H9 (cell line): ENCODE data around the gene RNF8. TPM values are rescaled to one million over a fixed set of nuclear protein-coding genes. Genes with fewer than 3 reads are reported as not detected.
"Not testable (repeated sequence)": the region's sequence is repeated elsewhere in the genome, so short reads cannot be mapped to it uniquely, and the experiment has no call there.

ENCODE experiments used
- DNase-seq: peaks from one replicate; pipeline ENCODE4 v3.0.0-alpha.2; 2017
- H2AFZ ChIP-seq: one replicate; pipeline ENCODE4 v1.6.1; 2013; ENCODE audit warnings: mild to moderate bottlenecking, low read length, control low read depth, moderate library complexity
- H2AK5ac ChIP-seq: 2 replicates; pipeline ENCODE4 v1.6.1; 2013; ENCODE audit warnings: low read length, control low read depth, mixed read lengths; ENCODE audit not compliant: insufficient read length
- H2BK120ac ChIP-seq: one replicate; pipeline ENCODE4 v1.6.1; 2013; ENCODE audit warnings: low read depth, mild to moderate bottlenecking, low read length, control low read depth, inconsistent platforms; ENCODE audit not compliant: poor library complexity, severe bottlenecking
- H2BK12ac ChIP-seq: 2 replicates; pipeline ENCODE4 v1.6.1; 2013; ENCODE audit warnings: low read length, control low read depth, mixed read lengths, low read depth; ENCODE audit not compliant: insufficient read length
- H2BK15ac ChIP-seq: 2 replicates; pipeline ENCODE4 v1.6.1; 2013; ENCODE audit warnings: low read depth, low read length, control low read depth
- H2BK20ac ChIP-seq: one replicate; pipeline ENCODE4 v1.6.1; 2013; ENCODE audit warnings: low read depth, mild to moderate bottlenecking, low read length, control low read depth, inconsistent platforms; ENCODE audit not compliant: poor library complexity, severe bottlenecking
- H2BK5ac ChIP-seq: 2 replicates; pipeline ENCODE4 v1.6.1; 2013; ENCODE audit warnings: low read length, control low read depth, mixed read lengths; ENCODE audit not compliant: insufficient read length
- H3K14ac ChIP-seq: 2 replicates; pipeline ENCODE4 v1.6.1; 2013; ENCODE audit warnings: low read length, control low read depth; ENCODE audit not compliant: insufficient read depth
- H3K18ac ChIP-seq: 2 replicates; pipeline ENCODE4 v1.6.1; 2013; ENCODE audit warnings: low read depth, mild to moderate bottlenecking, mixed read lengths, low read length, control low read depth; ENCODE audit not compliant: insufficient read length
- H3K23ac ChIP-seq: 2 replicates; pipeline ENCODE4 v1.6.1; 2013; ENCODE audit warnings: low read length, control low read depth, mixed read lengths, low read depth; ENCODE audit not compliant: insufficient read length
- H3K23me2 ChIP-seq: 2 replicates; pipeline ENCODE4 v1.6.1; 2013; ENCODE audit warnings: low read depth, mild to moderate bottlenecking, mixed read lengths, low read length, control low read depth; ENCODE audit not compliant: insufficient read length, poor library complexity, severe bottlenecking
- H3K27ac ChIP-seq: 2 replicates; pipeline ENCODE4 v1.5.1; 2013; ENCODE audit warnings: low read length, control low read depth, mixed read lengths, low read depth; ENCODE audit not compliant: insufficient read length
- H3K27me3 ChIP-seq: 2 replicates; pipeline ENCODE4 v1.6.1; 2013; ENCODE audit warnings: low read length, control low read depth, inconsistent platforms; ENCODE audit not compliant: insufficient read depth
- H3K4ac ChIP-seq: 2 replicates; pipeline ENCODE4 v1.6.1; 2013; ENCODE audit warnings: low read depth, mild to moderate bottlenecking, control low read depth, inconsistent platforms, low read length, moderate library complexity
- H3K4me1 ChIP-seq: 2 replicates; pipeline ENCODE4 v1.6.1; 2013; ENCODE audit warnings: low read length, control low read depth, inconsistent platforms; ENCODE audit not compliant: insufficient read depth
- H3K4me2 ChIP-seq: 2 replicates; pipeline ENCODE4 v1.6.1; 2013; ENCODE audit warnings: low read length, control low read depth, mixed read lengths; ENCODE audit not compliant: insufficient read length, insufficient read depth
- H3K56ac ChIP-seq: 2 replicates; pipeline ENCODE4 v1.6.1; 2013; ENCODE audit warnings: low read depth, mild to moderate bottlenecking, mixed read lengths, low read length, control low read depth; ENCODE audit not compliant: insufficient read length
- H3K79me1 ChIP-seq: 2 replicates; pipeline ENCODE4 v1.6.1; 2013; ENCODE audit warnings: low read depth, mild to moderate bottlenecking, moderate library complexity, low read length, control low read depth, inconsistent platforms; ENCODE audit not compliant: insufficient read depth, poor library complexity, severe bottlenecking
- H3K79me2 ChIP-seq: 2 replicates; pipeline ENCODE4 v1.6.1; 2013; ENCODE audit warnings: low read length, control low read depth, inconsistent platforms; ENCODE audit not compliant: insufficient read depth
- H3K9ac ChIP-seq: 2 replicates; pipeline ENCODE4 v1.6.1; 2013; ENCODE audit warnings: low read length, control low read depth, mixed read lengths; ENCODE audit not compliant: insufficient read length; ENCODE audit errors: extremely low read depth
- H3K9me3 ChIP-seq: one replicate; pipeline ENCODE4 v1.6.1; 2013; ENCODE audit warnings: low read depth, low read length, inconsistent platforms; ENCODE audit not compliant: control insufficient read depth
- H3T11ph ChIP-seq: one replicate; pipeline ENCODE4 v1.6.1; 2013; ENCODE audit warnings: mild to moderate bottlenecking, low read length, control low read depth, inconsistent platforms
- H4K20me1 ChIP-seq: one replicate; pipeline ENCODE4 v1.6.1; 2013; ENCODE audit not compliant: control insufficient read depth, insufficient read length, insufficient read depth
- H4K5ac ChIP-seq: 2 replicates; pipeline ENCODE4 v1.6.1; 2013; ENCODE audit warnings: low read depth, mild to moderate bottlenecking, mixed read lengths, low read length, control low read depth; ENCODE audit not compliant: insufficient read length
- H4K8ac ChIP-seq: replicated peaks from 2 replicates; pipeline ENCODE4 v1.6.1; 2013; ENCODE audit warnings: low read length, control low read depth, mixed read lengths, low read depth; ENCODE audit not compliant: insufficient read length
- H4K91ac ChIP-seq: 2 replicates; pipeline ENCODE4 v1.6.1; 2013; ENCODE audit warnings: low read depth, mild to moderate bottlenecking, moderate library complexity, mixed read lengths, low read length, control low read depth; ENCODE audit not compliant: insufficient read length
- H3K27ac Mint-ChIP-seq, 3 experiments: 2 replicates in 2 of 3; 3 replicates in 1 of 3; pipeline ENCODE4 v1.8.0; 2020 to 2021; ENCODE audit warnings: mixed read lengths in 3 of 3, mild to moderate bottlenecking in 1 of 3, moderate library complexity in 1 of 3
- H3K27me3 Mint-ChIP-seq: 2 replicates; pipeline ENCODE4 v1.8.0; 2021; ENCODE audit warnings: low read depth, mild to moderate bottlenecking, moderate library complexity, mixed read lengths
- H3K36me3 Mint-ChIP-seq, 3 experiments: 2 replicates in 2 of 3; 3 replicates in 1 of 3; pipeline ENCODE4 v1.8.0; 2020 to 2021; ENCODE audit warnings: low read depth in 3 of 3, mixed read lengths in 3 of 3; ENCODE audit not compliant: insufficient read depth in 1 of 3
- H3K4me1 Mint-ChIP-seq, 2 experiments: 2 replicates each; pipeline ENCODE4 v1.8.0; 2020; ENCODE audit warnings: mixed read lengths in 2 of 2
- H3K4me3 Mint-ChIP-seq, 2 experiments: 2 replicates in 1 of 2; 3 replicates in 1 of 2; pipeline ENCODE4 v1.8.0; 2020 to 2021; ENCODE audit warnings: mild to moderate bottlenecking in 2 of 2, mixed read lengths in 2 of 2, moderate library complexity in 1 of 2
- H3K9me3 Mint-ChIP-seq, 2 experiments: 2 replicates in 1 of 2; 3 replicates in 1 of 2; pipeline ENCODE4 v1.8.0; 2020; ENCODE audit warnings: mild to moderate bottlenecking in 2 of 2, mixed read lengths in 2 of 2, moderate library complexity in 1 of 2
- CTCF ChIP-seq: fragments of 200-600 bp; sonication (generic); conservative IDR thresholded peaks from 3 replicates; pipeline ENCODE4 v1.8.0; 2021; ENCODE audit warnings: antibody characterized with exemption, mild to moderate bottlenecking
- WGBS: extraction: QIAGEN DNeasy Blood & Tissue Kit; methylation state at CpG from one replicate; pipeline ENCODE4 v1.1.7; 2013; ENCODE audit warnings: missing lambda C conversion rate, low lambda C conversion rate, mixed read lengths; ENCODE audit not compliant: insufficient read length; ENCODE audit errors: extremely low coverage; 5-methylcytosine and 5-hydroxymethylcytosine counted together
- total RNA-seq: library from RNA; stranded (reverse); gene quantifications from 2 replicates; pipeline ENCODE4 v1.2.1, GENCODE V29; 2021

RNF8 gene
- total RNA-seq, 1 experiment from 2014 or later = 34.7 TPM

- no peak for DNase-seq
- Histone ChIP-seq H2BK120ac (no peak overlapping the region), H2BK12ac (no peak overlapping the region), H3K4me1 (no peaks in the 10 kb centered on the region), H2BK5ac (no peak overlapping the region), H3K23me2 (no peaks in the 10 kb centered on the region), H3K4ac (no peak overlapping the region), H3K9me3 (no peaks in the 10 kb centered on the region), H3K4me2 (no peak overlapping the region), H2BK15ac (no peak overlapping the region), H4K5ac (no peak overlapping the region), H3K18ac (no peak overlapping the region), H3K27ac (no peak overlapping the region), H3K79me2 (no peaks in the 10 kb centered on the region), H2BK20ac (no peak overlapping the region), H4K20me1 (no peaks in the 10 kb centered on the region), H3T11ph (no peak overlapping the region), H2AFZ (no peak overlapping the region), H3K14ac (no peak overlapping the region), H3K9ac (no peak overlapping the region), H3K27me3 (no peaks in the 10 kb centered on the region), H3K79me1 (no peaks in the 10 kb centered on the region), H3K23ac (no peak overlapping the region), H3K56ac (no peak overlapping the region), H4K8ac (no peak overlapping the region), H2AK5ac (no peak overlapping the region), H4K91ac (no peak overlapping the region)
- H3K27me3 Mint-ChIP-seq = no peaks in the 10 kb centered on the region
- peaks cover 13 to 39% (median 38%) of the 10 kb centered on the region in 3 experiments; a peak in 6 of 7 replicates for H3K36me3 Mint-ChIP-seq
- TF ChIP-seq CTCF = no peak
- no peak overlapping the region for H3K27ac Mint-ChIP-seq
- H3K9me3 Mint-ChIP-seq = no peaks in the 10 kb centered on the region
- H3K4me3 Mint-ChIP-seq = no peak overlapping the region
- no peaks in the 10 kb centered on the region for H3K4me1 Mint-ChIP-seq
- WGBS = no CpG with 5 or more reads among the region's 4 CpGs
Measured at GRCh38 chr6:37442416-37443215, 88.8 kb downstream of the RNF8 start.

- H3K14ac ChIP-seq, H3K23ac ChIP-seq, H4K5ac ChIP-seq, H4K20me1 ChIP-seq, H3K9me3 ChIP-seq, DNase-seq, H3K9ac ChIP-seq, H3K4me1 Mint-ChIP-seq, H2AK5ac ChIP-seq, H3K18ac ChIP-seq, H3K4me2 ChIP-seq, H3K9me3 Mint-ChIP-seq, H3K27ac Mint-ChIP-seq, H4K91ac ChIP-seq, H3K27ac ChIP-seq, H3K27me3 Mint-ChIP-seq, H3K4me1 ChIP-seq, H2BK15ac ChIP-seq, H2BK20ac ChIP-seq, H4K8ac ChIP-seq, H3K56ac ChIP-seq, H3K79me2 ChIP-seq, H3T11ph ChIP-seq, H3K23me2 ChIP-seq, H2BK12ac ChIP-seq, H3K4ac ChIP-seq, H2AFZ ChIP-seq, H2BK120ac ChIP-seq, H2BK5ac ChIP-seq, H3K79me1 ChIP-seq, H3K27me3 ChIP-seq, H3K4me3 Mint-ChIP-seq: not testable (repeated sequence)
- peaks cover 13 to 41% (median 34%) of the 10 kb centered on the region in 3 experiments; a peak in 6 of 7 replicates for H3K36me3 Mint-ChIP-seq
- no CpG with 5 or more reads among the region's 5 CpGs for WGBS
Measured at GRCh38 chr6:37443216-37443542, 89.4 kb downstream of the RNF8 start.
